ENCODE data around the gene MAOB.

DNA sequence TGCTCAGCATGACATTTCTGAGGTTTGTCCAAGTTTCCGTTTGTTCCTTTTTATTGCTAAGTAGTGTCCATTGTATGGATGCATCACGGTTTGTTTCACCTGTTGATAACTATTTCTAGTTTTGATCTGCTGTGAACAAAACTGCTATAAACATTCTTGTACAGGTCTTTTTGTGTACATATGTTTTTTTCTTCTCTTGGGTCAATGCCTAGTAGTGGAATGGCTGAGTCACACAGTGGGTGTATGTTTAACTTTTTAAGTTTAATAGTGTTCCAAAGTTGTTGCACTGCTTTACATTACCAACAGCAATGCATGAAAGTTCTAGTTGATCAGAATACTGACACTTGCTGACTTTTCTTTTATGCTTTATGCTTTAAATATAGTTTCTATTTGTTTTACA lies 76.7 kb downstream of the MAOB start:
- TF ChIP-seq CTCF (IDR thresholded peaks at IDR 0.05) = no peak
- no peak for TF ChIP-seq ZFX (IDR thresholded peaks at IDR 0.05; ENCODE audit: borderline replicate concordance)
